Activated naive CD8-positive, alpha-beta T cell treated with anti-CD3 and anti-CD28 coated beads, Interleukin-2, amount 10 ng/mL, durations not matched to agents 7 days and 5 days (primary cell): ENCODE measurements around the gene NPNT. TPM values are rescaled to one million over a fixed set of nuclear protein-coding genes. Genes with fewer than 3 reads are reported as not detected.

Source experiments
- ATAC-seq: fragments of 150-1000 bp; cut with Tn5 transposase; one replicate; pipeline ENCODE4 v1.10.0; 2021; ENCODE audit warnings: low read depth, moderate library complexity
- POLR2A ChIA-PET: fragments of 350-600 bp; sonication (Branson Sonifier 250); formaldehyde crosslinking; loops from one replicate; lab custom pipeline; 2021; ENCODE audit warnings: antibody characterized with exemption; lab: Charles Lee
- DNase-seq: peaks from one replicate; pipeline ENCODE4 v3.0.0; 2021
- H3K27ac Mint-ChIP-seq: one replicate; pipeline ENCODE4 v1.8.0; 2022; ENCODE audit warnings: mild to moderate bottlenecking, mixed read lengths
- H3K27me3 Mint-ChIP-seq: one replicate; pipeline ENCODE4 v1.8.0; 2022; ENCODE audit warnings: mild to moderate bottlenecking, moderate library complexity, mixed read lengths
- H3K36me3 Mint-ChIP-seq: one replicate; pipeline ENCODE4 v1.8.0; 2021; ENCODE audit warnings: mild to moderate bottlenecking, mixed read lengths
- H3K4me1 Mint-ChIP-seq: one replicate; pipeline ENCODE4 v1.8.0; 2021; ENCODE audit warnings: mixed read lengths
- H3K4me3 Mint-ChIP-seq: one replicate; pipeline ENCODE4 v1.8.0; 2022; ENCODE audit warnings: mild to moderate bottlenecking, moderate library complexity, mixed read lengths
- H3K9me3 Mint-ChIP-seq: one replicate; pipeline ENCODE4 v1.8.0; 2021; ENCODE audit warnings: mixed read lengths
- total RNA-seq, 2 experiments: library from RNA; stranded (reverse); gene quantifications; one replicate each; pipeline ENCODE4 v1.2.3, GENCODE V29; 2021

Gene NPNT
- total RNA-seq, 2 experiments from 2014 or later, result not detected

DNA sequence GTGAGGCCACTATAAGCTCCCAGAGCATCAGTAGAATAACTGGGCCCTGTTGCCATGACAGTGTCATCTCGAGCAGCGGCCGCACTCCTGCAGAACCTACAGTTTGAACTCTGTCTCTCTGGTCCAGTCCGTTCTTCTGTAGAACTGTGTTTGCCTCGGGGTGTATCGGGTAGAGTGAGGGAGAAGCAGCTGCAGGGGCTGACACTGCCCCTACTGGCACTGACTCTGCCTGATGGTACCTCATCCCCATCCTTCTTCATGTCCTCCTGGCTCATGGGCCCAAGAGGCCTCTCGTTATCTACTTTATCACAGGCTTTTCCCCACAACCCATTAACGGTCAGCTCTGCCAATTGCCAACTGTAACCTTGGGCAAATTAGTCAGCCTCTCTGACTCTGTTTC lies 96.5 kb downstream of the NPNT start:
- Mint-ChIP-seq H3K27me3 (no peaks in the 10 kb centered on the region), H3K9me3 (peaks cover 1% of the 10 kb centered on the region), H3K4me3 (no peak overlapping the region), H3K27ac (no peak overlapping the region), H3K36me3 (no peaks in the 10 kb centered on the region), H3K4me1 (no peaks in the 10 kb centered on the region)
- POLR2A ChIA-PET, result no interaction called here
- ATAC-seq (no peak), DNase-seq (no peak)

DNA sequence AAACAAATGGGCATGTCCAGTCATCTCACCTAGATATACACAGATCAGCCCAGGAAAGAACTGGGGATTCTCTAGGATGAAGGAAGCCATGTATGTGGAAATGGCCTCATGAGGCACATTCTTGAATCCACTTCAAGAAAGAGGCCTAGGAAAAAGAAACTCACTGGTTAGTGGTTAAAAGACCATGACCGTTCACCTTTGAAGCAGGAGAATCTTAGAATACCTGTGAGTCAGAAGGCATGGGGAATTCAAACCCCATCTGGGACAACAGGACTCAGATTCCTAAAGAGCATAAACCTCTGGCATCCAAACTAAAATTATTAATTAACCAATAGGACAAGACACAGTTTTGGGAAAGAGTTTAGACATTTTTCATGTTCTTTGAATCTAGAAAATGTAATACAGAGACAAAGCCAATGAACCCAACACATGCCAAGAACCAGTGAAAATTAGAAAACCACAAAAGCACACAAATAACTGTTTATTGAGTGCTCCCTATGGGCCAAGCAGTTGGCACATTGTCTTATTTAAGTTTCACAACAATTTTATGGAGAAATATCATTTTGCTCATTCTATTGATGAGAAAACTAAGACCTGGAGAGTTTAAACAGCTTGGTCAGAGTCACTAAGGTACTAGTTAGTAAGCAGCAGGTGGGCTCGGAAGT lies 97.5 kb downstream of the NPNT start:
- POLR2A ChIA-PET, result no interaction called here
- no peak overlapping the region for H3K4me3 Mint-ChIP-seq
- no peak overlapping the region for H3K27ac Mint-ChIP-seq
- no peaks in the 10 kb centered on the region for H3K4me1 Mint-ChIP-seq
- ATAC-seq (no peak), DNase-seq (no peak)
- no peaks in the 10 kb centered on the region for H3K27me3 Mint-ChIP-seq
- no peaks in the 10 kb centered on the region for H3K36me3 Mint-ChIP-seq
- peaks cover 1% of the 10 kb centered on the region for H3K9me3 Mint-ChIP-seq

DNA sequence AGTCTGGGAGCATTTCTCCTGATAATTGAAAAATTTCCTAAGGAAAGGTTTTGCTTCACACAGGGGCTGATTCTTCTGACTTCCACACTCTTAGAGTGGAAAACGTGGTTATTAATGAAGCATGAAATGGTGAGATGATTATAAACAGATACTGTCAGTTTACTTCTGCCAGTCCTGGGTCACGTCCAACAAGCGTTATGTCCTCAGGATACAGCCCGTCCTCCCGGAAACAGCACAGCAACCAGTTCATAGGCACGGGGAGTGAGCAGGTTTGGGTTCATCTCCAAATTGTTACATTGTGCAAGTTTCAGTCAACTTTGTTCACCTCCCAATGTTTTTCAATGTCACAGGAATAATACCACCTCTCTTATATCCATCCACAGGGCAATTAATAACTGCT lies 98.8 kb downstream of the NPNT start:
- POLR2A ChIA-PET, result no interaction called here
- Mint-ChIP-seq H3K27ac (no peak overlapping the region), H3K27me3 (no peaks in the 10 kb centered on the region), H3K4me3 (no peak overlapping the region), H3K4me1 (no peaks in the 10 kb centered on the region), H3K9me3 (no peaks in the 10 kb centered on the region), H3K36me3 (no peaks in the 10 kb centered on the region)
- ATAC-seq (no peak), DNase-seq (no peak)

DNA sequence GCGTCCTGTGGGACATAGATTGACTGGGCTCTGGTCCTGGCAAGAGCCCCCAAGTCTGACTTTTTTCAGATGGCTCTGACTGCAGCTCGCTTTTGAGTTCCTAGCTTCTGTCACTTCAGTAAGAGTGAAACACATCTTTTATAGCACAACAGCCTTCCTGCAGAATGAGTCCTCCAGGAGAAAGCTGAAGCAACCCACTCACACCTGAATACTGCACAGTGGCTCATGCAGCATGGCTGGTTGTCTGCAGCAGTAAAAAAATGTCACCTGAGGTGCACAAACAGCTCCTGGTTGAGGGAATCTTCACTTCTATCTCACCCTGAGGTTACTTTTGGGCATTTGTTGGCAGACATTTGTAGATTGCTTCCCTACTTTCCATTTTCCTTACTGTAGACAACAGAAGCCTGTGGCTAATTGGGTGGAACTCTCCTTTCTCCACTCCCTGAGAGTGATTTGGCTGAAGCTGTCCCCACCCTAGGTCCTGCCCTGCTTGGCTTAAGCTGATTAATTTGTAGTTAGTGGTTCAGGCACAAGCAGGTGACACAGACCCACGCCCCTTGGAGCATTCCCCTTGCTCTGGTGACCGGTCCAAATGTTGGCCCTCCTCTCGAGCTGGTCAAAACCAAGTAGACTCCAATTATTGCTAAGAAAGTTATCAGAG lies 99.7 kb downstream of the NPNT start:
- Mint-ChIP-seq H3K4me1 (no peaks in the 10 kb centered on the region), H3K27me3 (no peaks in the 10 kb centered on the region), H3K27ac (no peak overlapping the region), H3K4me3 (no peak overlapping the region), H3K9me3 (no peaks in the 10 kb centered on the region), H3K36me3 (no peaks in the 10 kb centered on the region)
- POLR2A ChIA-PET, result no interaction called here
- ATAC-seq, result no peak
- DNase-seq, result no peak

DNA sequence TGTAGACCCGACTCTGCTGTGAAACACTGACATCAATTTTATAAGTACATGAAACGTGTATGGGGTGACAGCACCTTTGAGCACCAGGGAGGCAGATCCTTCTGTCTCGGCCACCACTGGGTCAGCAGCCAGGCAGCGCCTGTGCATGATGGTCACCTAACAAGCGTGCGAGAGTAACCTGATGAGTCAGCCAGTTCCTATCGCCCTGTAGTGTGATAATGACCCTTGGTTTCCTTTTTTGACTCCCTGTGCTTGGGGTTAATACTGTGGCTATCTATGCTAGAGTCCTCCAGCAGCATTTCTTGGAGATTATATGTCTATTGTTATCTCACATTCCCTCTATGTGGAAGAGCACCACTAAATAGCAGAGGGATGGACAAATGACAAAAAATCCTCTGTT lies 101.6 kb downstream of the NPNT start:
- Mint-ChIP-seq H3K4me3 (no peak overlapping the region), H3K9me3 (no peaks in the 10 kb centered on the region), H3K4me1 (no peaks in the 10 kb centered on the region), H3K27me3 (no peaks in the 10 kb centered on the region), H3K36me3 (no peaks in the 10 kb centered on the region), H3K27ac (no peak overlapping the region)
- DNase-seq (no peak), ATAC-seq (no peak)
- POLR2A ChIA-PET, result no interaction called here

DNA sequence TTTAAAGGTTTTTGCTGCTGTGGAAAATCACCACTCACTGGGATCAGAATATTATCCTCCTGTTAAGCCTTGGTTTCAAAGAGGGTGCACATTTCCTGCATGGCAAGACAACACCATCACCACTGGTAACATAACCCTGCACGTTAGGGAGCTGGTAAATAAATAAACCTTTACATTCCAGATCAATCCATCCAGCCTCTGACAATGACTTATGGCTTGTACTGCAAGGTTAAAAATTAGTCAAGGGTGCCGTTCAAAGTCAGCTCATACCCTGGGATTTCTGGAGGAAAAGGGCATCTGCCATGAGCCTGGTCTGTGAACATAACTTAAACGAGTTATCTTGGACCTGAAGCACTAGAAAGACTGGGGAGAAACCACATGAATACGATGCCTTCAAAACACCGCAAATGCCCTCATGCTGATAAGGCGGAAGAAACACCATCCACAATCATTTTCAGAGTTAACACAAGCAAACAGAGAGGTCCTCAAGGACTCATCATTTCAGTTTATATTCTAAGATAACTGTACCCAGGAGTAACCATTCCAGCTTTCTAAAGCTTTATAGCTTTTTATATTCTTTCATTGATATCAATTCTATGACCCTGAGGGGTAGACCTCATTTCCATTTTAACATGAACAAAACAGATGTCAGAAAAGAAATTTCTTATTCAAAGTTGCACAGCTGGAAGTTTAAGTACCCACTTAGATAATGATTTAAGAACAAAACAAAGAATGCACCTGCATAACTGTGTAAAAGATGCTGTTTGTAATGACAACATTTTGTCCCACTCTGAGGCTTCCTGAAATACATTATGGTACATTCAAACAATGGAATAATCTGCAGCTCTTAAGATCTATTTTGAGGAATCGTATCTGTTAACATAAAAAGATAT lies 103.1 kb downstream of the NPNT start:
- H3K4me1 Mint-ChIP-seq, result no peaks in the 10 kb centered on the region
- H3K27me3 Mint-ChIP-seq, result no peaks in the 10 kb centered on the region
- H3K9me3 Mint-ChIP-seq, result no peaks in the 10 kb centered on the region
- H3K27ac Mint-ChIP-seq, result no peak overlapping the region
- no peak for ATAC-seq
- no peaks in the 10 kb centered on the region for H3K36me3 Mint-ChIP-seq
- no peak overlapping the region for H3K4me3 Mint-ChIP-seq
- DNase-seq, result no peak
- POLR2A ChIA-PET, result no interaction called here

DNA sequence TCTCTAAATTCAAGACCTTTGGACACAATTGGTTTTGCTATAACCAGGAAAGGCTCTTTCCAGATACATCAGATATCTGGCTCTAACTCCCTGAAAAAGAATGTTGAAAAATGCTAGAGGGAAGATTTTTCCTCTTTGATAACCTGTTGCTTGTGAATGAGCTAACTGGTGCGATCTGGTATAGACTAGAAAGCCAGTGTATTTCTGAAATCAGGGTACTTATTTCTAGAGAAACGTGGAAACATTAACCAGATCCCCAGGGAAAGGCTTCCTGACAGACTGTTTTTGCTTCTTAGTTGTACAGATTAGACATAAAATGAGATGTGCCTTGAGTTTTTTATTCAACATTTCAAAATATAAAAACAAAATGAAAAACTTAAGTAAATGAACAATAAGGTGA lies 107.7 kb downstream of the NPNT start:
- Mint-ChIP-seq H3K4me1 (no peaks in the 10 kb centered on the region), H3K36me3 (no peaks in the 10 kb centered on the region), H3K4me3 (no peak overlapping the region), H3K27ac (no peak overlapping the region), H3K27me3 (no peaks in the 10 kb centered on the region), H3K9me3 (no peaks in the 10 kb centered on the region)
- DNase-seq, result no peak
- no peak for ATAC-seq
- POLR2A ChIA-PET, result no interaction called here

DNA sequence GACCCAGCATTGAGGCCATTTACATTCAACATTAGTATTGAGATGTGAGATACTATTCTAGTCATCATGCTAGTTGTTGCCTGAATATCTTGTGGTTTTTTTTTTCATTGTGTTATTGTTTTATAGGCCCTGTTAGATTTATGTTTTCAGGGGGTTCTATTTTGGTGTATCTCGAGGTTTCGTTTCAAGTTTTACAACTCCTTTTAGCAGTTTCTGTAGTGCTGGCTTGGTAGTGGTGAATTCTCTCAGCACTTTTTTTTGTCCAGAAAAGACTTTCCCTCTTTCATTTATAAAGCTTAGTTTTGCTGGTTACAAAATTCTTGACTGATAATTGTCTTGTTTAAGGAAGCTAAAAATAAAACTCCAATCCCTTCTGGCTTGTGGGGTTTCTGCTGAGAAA lies 115.5 kb downstream of the NPNT start:
- Mint-ChIP-seq H3K27ac (no peak overlapping the region), H3K4me3 (no peak overlapping the region), H3K36me3 (peaks cover 2% of the 10 kb centered on the region), H3K4me1 (no peaks in the 10 kb centered on the region), H3K9me3 (peaks cover 27% of the 10 kb centered on the region), H3K27me3 (no peaks in the 10 kb centered on the region)
- ATAC-seq (no peak), DNase-seq (no peak)
- POLR2A ChIA-PET, result no interaction called here

DNA sequence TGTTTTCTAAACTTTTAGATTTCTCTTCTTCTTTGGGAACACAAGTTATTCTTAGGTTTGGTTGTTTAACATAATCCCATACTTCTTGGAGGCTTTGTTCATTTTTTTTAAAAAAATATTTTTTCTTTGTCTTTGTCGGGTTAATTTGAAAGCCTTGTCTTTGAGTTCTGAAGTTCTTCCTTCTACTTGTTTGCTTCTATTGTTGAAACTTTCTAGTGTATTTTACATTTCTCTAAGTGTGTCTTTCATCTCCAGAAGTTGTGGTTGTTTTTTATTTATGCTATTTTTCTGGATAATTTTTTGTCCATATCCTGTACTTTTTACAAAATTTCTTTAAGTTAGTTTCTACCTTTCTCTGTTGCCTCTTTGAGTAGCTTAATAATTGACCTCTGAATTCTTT lies 116.1 kb downstream of the NPNT start:
- no peaks in the 10 kb centered on the region for H3K27me3 Mint-ChIP-seq
- DNase-seq (no peak), ATAC-seq (no peak)
- H3K36me3 Mint-ChIP-seq, result peaks cover 2% of the 10 kb centered on the region
- H3K9me3 Mint-ChIP-seq, result peaks cover 27% of the 10 kb centered on the region
- POLR2A ChIA-PET, result no interaction called here
- H3K4me1 Mint-ChIP-seq, result no peaks in the 10 kb centered on the region
- H3K27ac Mint-ChIP-seq, result no peak overlapping the region
- no peak overlapping the region for H3K4me3 Mint-ChIP-seq

DNA sequence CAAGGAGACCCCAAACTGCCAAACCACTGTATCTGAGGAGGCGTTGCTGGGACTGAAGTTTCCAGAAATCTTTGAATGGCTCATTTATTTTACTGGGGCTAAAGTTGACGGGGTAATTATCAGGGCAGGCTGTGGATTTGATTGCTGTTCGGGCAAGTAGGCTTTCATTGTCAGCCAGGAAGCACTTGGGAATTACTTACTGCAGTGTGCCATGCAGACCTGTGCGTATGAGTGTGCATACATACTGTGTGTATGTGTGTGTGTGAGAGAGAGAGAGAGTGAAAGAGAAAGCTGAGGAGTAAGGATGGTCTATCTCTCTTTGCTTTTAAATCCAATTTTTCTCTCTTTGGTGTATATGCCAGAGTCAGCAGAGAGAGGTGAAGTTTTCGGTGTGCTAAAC lies 122.7 kb downstream of the NPNT start:
- no peak overlapping the region for H3K4me3 Mint-ChIP-seq
- H3K9me3 Mint-ChIP-seq, result peaks cover 14% of the 10 kb centered on the region
- H3K4me1 Mint-ChIP-seq, result no peaks in the 10 kb centered on the region
- ATAC-seq (no peak), DNase-seq (no peak)
- H3K36me3 Mint-ChIP-seq, result no peaks in the 10 kb centered on the region
- H3K27me3 Mint-ChIP-seq, result no peaks in the 10 kb centered on the region
- POLR2A ChIA-PET, result no interaction called here
- no peak overlapping the region for H3K27ac Mint-ChIP-seq

DNA sequence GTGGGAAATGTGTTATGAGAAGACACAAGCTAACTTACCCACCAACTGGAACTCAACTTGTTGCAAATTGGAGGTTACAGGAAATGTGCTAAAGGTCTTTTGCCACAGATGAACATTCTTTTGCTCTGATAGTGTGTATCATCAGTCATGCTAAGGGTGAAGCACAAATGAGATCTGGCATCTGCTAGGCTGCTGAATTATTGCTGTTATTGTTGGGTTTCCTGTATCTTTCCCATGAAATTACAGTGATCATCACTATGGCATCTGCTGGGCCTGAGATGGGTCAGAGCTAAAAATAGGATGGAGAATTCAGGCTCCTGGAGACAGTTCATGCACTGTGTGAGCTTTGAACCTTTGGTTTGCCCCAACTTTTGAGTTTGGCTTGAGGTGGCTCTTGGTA lies 124.5 kb downstream of the NPNT start:
- peaks cover 4% of the 10 kb centered on the region for H3K9me3 Mint-ChIP-seq
- POLR2A ChIA-PET, result no interaction called here
- H3K36me3 Mint-ChIP-seq, result no peaks in the 10 kb centered on the region
- DNase-seq (no peak), ATAC-seq (no peak)
- no peaks in the 10 kb centered on the region for H3K4me1 Mint-ChIP-seq
- no peak overlapping the region for H3K27ac Mint-ChIP-seq
- no peaks in the 10 kb centered on the region for H3K27me3 Mint-ChIP-seq
- no peak overlapping the region for H3K4me3 Mint-ChIP-seq
